NCI-H2029 (cell line): ENCODE measurements around the gene HSPA4.
"Not testable (repeated sequence)": the region's sequence is repeated elsewhere in the genome, so short reads cannot be mapped to it uniquely, and the experiment has no call there.

ENCODE experiments used
- DNase-seq: peaks from one replicate; lab custom pipeline; 2025; lab: John Stamatoyannopoulos, UW

Gene HSPA4

GRCh38 chr5:133050521-133050920 is 1.3 kb upstream of the HSPA4 start:
- no peak for DNase-seq

- DNase-seq = no peak
Measured at GRCh38 chr5:133051061-133051541, 712 bp upstream of the HSPA4 start.

DNA sequence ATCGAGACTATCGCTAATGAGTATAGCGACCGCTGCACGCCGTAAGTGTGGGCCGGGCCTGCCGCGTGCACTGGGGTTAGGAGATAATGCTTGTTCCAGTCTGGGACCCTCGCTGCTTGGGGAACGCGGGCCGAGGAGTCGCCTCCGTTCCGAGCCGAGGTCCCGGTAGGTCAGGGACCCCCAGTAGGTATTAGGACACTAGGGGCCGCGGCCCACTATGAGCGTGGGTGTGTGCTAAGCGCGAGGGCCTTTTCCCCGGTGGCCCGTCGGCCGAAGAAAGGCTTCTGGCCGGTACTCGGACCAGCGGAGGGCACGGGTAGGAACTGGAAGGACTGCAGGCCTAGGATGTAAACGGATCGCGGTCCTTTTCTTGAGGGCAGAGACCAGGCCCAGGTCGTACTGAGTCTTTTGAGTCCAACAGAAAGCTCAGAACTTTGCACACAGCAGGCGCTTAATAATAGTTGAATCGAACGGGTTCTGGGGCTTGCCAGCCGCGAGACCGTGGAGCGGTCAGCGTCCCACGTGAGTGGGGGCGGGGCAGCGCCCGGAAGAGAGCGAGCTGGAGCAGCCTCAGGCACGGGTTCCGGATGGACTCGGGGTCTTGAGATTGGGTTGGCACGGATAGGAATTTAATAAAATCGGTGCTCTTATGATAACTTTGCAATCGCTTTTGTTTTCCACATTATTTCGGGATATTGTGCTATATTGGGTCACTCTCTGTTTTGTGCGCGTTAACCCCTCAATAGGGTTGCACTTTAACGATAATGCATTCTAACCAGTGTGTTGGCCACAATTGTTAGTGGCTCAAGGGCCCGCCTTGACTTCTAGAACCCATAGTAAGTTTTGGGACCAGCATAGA is 733 bp downstream of the HSPA4 start:
- DNase-seq = peak; percentile 33

- DNase-seq = no peak
Measured at GRCh38 chr5:133053448-133053847, 1.6 kb downstream of the HSPA4 start.

GRCh38 chr5:133054697-133055471 is 3.1 kb downstream of the HSPA4 start:
- DNase-seq = no peak

DNA sequence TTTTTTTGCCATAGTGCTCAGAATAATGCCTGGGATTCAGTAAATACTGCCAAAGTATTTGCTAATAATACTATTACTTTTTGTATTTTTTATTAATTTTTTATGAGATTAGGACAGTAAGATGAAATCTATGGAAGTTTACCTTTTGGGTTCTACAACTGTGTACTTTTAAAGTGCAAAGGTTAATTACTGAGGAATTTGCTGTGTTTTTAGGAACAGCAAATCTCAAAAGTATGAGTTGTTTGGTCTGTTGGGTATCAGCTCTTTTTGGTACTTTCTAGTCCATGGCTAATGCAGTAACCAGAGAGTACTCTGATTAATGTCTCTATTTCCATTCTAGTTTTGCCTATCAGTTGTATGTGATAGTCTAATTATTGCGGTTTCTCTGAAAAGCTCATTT is 5.1 kb downstream of the HSPA4 start:
- no peak for DNase-seq

GRCh38 chr5:133059621-133060020 is 7.8 kb downstream of the HSPA4 start:
- DNase-seq = no peak

GRCh38 chr5:133062276-133062675 is 10.5 kb downstream of the HSPA4 start:
- DNase-seq = no peak

GRCh38 chr5:133063965-133064364 is 12.2 kb downstream of the HSPA4 start:
- DNase-seq = no peak

- no peak for DNase-seq
Measured at GRCh38 chr5:133065471-133065870, 13.7 kb downstream of the HSPA4 start.

DNA sequence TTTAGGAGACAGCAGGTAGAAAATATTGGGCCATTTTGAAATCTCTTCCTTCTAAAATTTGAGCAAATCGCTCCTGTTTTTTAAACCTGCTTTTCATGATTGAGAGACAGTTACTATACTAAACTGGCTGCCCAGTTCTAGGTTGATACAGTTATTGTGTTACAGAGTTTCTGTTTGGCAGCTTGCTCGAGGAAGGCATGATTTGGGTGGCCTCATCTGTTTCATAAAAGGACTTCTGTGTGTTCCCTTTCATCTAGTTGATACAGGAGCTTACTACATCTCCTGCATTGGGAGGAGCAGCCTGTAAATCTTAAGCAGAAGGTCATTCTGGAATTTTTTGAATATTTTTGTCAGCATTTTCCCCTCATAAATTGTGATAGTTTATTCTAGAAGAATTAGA is 14.2 kb downstream of the HSPA4 start:
- DNase-seq = no peak

DNA sequence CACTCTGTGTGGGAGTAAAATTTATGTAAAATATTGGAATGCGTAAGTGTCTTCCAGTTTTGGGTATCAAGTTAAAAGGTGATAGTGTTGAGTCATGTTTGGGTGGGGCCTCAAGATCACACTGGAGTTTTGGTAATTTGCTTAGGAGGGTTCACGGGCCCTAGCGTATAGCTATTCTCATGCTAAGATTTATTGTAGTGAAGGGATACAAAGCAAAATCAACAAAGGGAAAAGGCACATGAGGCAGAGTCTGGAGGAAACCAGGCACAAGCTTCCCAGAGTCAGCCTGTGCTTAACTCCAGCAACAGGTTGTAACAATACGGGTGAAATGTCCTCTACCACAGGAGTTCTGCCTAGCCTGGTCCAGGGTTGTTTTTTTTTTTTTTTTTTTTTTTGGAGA is 20.2 kb downstream of the HSPA4 start:
- DNase-seq = no peak

DNA sequence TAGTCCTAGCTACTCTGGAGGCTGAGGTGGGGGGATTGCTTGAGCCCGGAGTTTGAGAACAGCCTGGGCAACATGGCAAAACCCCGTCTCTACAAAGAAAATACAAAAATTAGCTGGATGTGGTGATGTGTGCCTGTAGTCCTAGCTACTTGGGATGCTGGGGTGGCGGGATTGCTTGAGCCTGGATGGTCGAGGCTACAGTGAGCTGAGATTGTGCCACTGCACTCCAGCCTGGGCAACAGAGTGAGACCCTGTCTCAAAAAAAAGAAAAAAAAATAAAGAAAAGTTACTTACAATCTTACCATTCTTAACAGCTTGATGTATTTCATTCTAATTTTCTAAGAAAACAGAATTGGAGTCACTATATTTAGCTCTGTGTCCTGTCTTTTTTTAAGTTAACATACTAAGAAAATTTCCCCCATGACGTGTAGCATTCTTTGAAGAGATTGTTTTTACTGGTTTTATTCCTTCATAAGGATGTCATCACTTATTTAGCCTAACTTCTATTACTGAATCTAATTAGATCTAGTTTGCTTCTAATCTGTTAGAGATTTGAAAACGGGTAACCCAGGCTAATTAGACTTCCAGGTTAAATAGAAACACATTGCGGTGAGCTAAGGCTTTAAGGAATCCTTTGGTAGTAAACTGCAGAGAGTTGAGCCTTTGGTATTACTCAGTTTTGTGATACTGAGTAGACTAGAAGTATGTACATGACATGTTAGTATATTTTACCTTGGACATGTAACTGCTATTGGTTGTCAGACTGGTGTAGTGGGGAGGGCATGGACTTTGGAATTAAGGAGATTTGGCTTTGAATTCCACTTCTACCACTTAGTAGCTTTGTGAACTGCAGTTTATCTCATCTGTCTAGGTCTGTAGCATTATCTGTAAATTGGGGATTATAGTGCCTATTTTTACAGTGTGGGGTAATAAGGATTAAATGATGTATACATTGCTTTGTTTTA is 24.0 kb downstream of the HSPA4 start:
- no peak for DNase-seq

DNA sequence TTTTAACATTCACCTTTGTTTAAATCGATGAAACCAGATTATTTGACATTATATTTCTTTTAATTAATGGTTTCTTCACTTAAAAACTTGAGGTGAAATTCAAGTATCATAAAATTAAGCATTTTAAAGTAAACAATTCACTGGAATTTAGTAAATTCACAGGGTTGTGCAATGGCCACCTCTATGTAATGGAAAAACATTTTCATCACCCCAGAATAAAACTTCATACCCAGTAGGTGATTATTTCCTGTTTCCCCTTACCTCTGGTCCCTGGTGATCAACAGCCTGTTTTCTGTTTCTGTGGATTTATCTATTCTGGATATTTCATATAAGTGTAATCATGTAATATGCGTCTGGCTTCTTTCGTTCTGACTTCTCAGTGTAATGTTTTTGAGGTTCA is 27.2 kb downstream of the HSPA4 start:
- DNase-seq = no peak

- DNase-seq = no peak
Measured at GRCh38 chr5:133081036-133081435, 29.2 kb downstream of the HSPA4 start.

DNA sequence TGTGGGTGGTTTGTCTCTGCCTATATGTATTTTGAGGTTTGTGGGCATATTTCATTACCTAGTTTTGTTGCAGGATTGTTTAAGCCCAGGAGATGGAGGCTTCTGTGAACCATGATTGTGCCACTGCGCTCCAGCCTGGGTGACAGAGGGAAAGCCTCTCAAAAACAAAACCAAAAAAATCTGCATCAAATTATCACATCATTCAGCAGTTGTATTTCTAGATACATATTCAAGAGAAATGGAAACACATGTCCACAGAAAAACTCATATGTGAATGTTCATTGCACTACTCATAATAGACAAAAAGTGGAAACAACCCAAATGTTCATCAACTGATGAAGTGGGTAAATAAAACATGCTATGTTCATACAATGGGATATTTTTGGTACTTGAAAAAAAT is 29.9 kb downstream of the HSPA4 start:
- DNase-seq = no peak

- DNase-seq = no peak
Measured at GRCh38 chr5:133082128-133082527, 30.3 kb downstream of the HSPA4 start.

DNA sequence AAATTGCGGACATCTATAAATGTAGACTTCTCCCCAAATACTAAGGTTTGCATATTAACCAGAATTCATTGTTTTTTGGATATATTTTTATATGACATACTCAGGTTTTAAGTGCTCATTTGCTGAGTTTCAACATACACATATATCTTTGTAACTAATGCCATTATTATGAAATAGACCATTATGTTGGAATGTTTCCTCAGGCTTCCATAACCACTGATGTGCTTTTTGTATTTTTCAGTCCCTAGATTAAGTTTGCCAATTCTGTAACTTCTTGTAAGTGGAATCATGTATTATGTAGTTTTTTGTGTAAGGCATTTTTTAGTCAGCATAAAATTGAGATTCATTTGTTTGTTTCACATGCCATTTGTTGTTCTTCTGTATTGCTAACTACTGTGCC is 32.1 kb downstream of the HSPA4 start:
- no peak for DNase-seq

GRCh38 chr5:133085171-133085570 is 33.4 kb downstream of the HSPA4 start:
- DNase-seq = not testable (repeated sequence)

GRCh38 chr5:133086366-133086875 is 34.6 kb downstream of the HSPA4 start:
- DNase-seq = no peak

DNA sequence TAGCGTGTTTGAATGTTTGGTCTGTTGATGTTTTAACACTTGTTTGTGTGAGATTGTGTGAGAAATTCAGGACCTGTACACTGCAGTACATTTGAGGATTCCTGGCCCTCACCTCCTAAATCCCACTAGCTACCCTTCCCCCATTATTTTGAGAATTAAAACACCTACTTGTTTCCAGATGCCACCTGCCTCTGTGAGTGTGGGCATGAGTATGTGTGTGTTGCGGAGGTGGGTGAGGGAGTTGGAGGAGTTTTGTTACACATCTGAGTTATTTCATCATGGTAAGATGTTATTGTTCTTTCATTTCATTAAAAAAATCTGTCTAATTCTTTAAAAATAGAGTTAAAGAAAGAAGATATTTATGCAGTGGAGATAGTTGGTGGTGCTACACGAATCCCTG is 36.3 kb downstream of the HSPA4 start:
- no peak for DNase-seq

- DNase-seq = no peak
Measured at GRCh38 chr5:133091034-133091433, 39.2 kb downstream of the HSPA4 start.
